IMR-90 (cell line): ENCODE measurements around the gene EPAS1. TPM values are rescaled to one million over a fixed set of nuclear protein-coding genes. Genes with fewer than 3 reads are reported as not detected.

Experiments
- ATAC-seq: fragments of 200-7000 bp; cut with Tn5 transposase; 2 replicates; pipeline ENCODE4 v1.9.1; 2020; ENCODE audit warnings: low read depth, mild to moderate bottlenecking, moderate library complexity
- BruUV-seq: library from RNA; stranded (reverse); fragments of 400-500 nt; replicated peaks from 2 replicates; lab custom pipeline; 2021; lab: Mats Ljungman, UMichigan
- CTCF ChIA-PET: fragments of 300-600 bp; formaldehyde crosslinking; extraction: SDS; loops from one replicate; lab custom pipeline; 2021; ENCODE audit warnings: antibody characterized with exemption; lab: Yijun Ruan, JAX
- POLR2A ChIA-PET: fragments of 300-600 bp; sonication (Branson Sonifier 250); formaldehyde crosslinking; loops from one replicate; lab custom pipeline; 2022; ENCODE audit warnings: antibody characterized with exemption; ENCODE audit not compliant: unreplicated experiment; lab: Charles Lee
- DNase-seq: peaks from one replicate; pipeline ENCODE4 v3.0.0; 2013
- H2AFZ ChIP-seq: replicated peaks from 2 replicates; pipeline ENCODE3; 2013; ENCODE audit warnings: low read length, mild to moderate bottlenecking; ENCODE audit not compliant: poor library complexity
- H2AK5ac ChIP-seq: 2 replicates; pipeline ENCODE4 v1.6.1; 2013; ENCODE audit warnings: low read depth, low read length, inconsistent platforms
- H2AK9ac ChIP-seq: replicated peaks from 2 replicates; pipeline ENCODE3; 2013; ENCODE audit warnings: mild to moderate bottlenecking, low read depth, low read length, moderate library complexity; ENCODE audit not compliant: poor library complexity
- H2BK120ac ChIP-seq: 2 replicates; pipeline ENCODE4 v1.6.1; 2013; ENCODE audit warnings: low read depth, low read length, inconsistent platforms
- H2BK15ac ChIP-seq: 3 replicates; pipeline ENCODE4 v1.6.1; 2013; ENCODE audit warnings: low read depth, low read length, inconsistent platforms
- H2BK20ac ChIP-seq: 2 replicates; pipeline ENCODE4 v1.6.1; 2013; ENCODE audit warnings: low read depth, mild to moderate bottlenecking, inconsistent platforms, low read length, moderate library complexity
- H2BK5ac ChIP-seq: 2 replicates; pipeline ENCODE4 v1.6.1; 2013; ENCODE audit warnings: mild to moderate bottlenecking, low read depth, low read length, inconsistent platforms; ENCODE audit not compliant: poor library complexity, severe bottlenecking
- H3K14ac ChIP-seq: replicated peaks from 2 replicates; pipeline ENCODE4 v1.6.1; 2013; ENCODE audit warnings: low read depth, low read length, inconsistent platforms
- H3K18ac ChIP-seq: 2 replicates; pipeline ENCODE4 v1.6.1; 2013; ENCODE audit warnings: low read depth, low read length, control low read depth
- H3K23ac ChIP-seq: 2 replicates; pipeline ENCODE4 v1.6.1; 2013; ENCODE audit warnings: low read depth, low read length, inconsistent platforms
- H3K27ac ChIP-seq: 2 replicates; pipeline ENCODE4 v1.5.1; 2013; ENCODE audit warnings: mild to moderate bottlenecking, control low read depth, low read length; ENCODE audit not compliant: insufficient read depth
- H3K27me3 ChIP-seq: 2 replicates; pipeline ENCODE4 v1.6.1; 2013; ENCODE audit warnings: low read length; ENCODE audit not compliant: control insufficient read depth, insufficient read depth
- H3K36me3 ChIP-seq: 2 replicates; pipeline ENCODE4 v1.6.1; 2013; ENCODE audit warnings: low read length, mixed read lengths; ENCODE audit not compliant: control insufficient read depth, insufficient read depth
- H3K4ac ChIP-seq: 2 replicates; pipeline ENCODE4 v1.6.1; 2013; ENCODE audit warnings: low read depth, low read length, inconsistent platforms
- H3K4me1 ChIP-seq: 2 replicates; pipeline ENCODE4 v1.6.1; 2013; ENCODE audit warnings: low read length, mixed read lengths; ENCODE audit not compliant: control insufficient read depth, insufficient read depth
- H3K4me2 ChIP-seq: 2 replicates; pipeline ENCODE4 v1.6.1; 2013; ENCODE audit warnings: low read depth, mild to moderate bottlenecking, control low read depth, low read length, moderate library complexity
- H3K4me3 ChIP-seq: 2 replicates; pipeline ENCODE4 v1.5.1; 2013; ENCODE audit warnings: low read depth, mild to moderate bottlenecking, control low read depth, low read length, moderate library complexity; ENCODE audit not compliant: insufficient read depth
- H3K56ac ChIP-seq: 2 replicates; pipeline ENCODE4 v1.6.1; 2013; ENCODE audit warnings: low read length, inconsistent platforms; ENCODE audit not compliant: insufficient read depth; ENCODE audit errors: extremely low read depth
- H3K79me1 ChIP-seq, 2 experiments: 2 replicates each; pipeline ENCODE4 v1.6.1; 2013; ENCODE audit warnings: low read length in 2 of 2, inconsistent platforms in 1 of 2, low read depth in 1 of 2
- H3K9ac ChIP-seq: 2 replicates; pipeline ENCODE4 v1.6.1; 2013; ENCODE audit warnings: low read depth, low read length, control low read depth
- H3K9me1 ChIP-seq: 2 replicates; pipeline ENCODE4 v1.6.1; 2013; ENCODE audit warnings: low read length, inconsistent platforms; ENCODE audit not compliant: insufficient read depth
- H3K9me3 ChIP-seq: 2 replicates; pipeline ENCODE4 v1.6.1; 2013; ENCODE audit warnings: low read length; ENCODE audit not compliant: control insufficient read depth, insufficient read depth
- H4K20me1 ChIP-seq: 2 replicates; pipeline ENCODE4 v1.6.1; 2013; ENCODE audit warnings: low read length, inconsistent platforms; ENCODE audit not compliant: insufficient read depth
- H4K5ac ChIP-seq: 2 replicates; pipeline ENCODE4 v1.6.1; 2013; ENCODE audit warnings: mild to moderate bottlenecking, low read depth, low read length, control low read depth
- H4K8ac ChIP-seq, 2 experiments: 2 replicates each; pipeline ENCODE4 v1.6.1; 2013; ENCODE audit warnings: low read depth in 2 of 2, low read length in 2 of 2, control low read depth in 1 of 2, inconsistent platforms in 1 of 2
- H4K91ac ChIP-seq: 2 replicates; pipeline ENCODE4 v1.6.1; 2013; ENCODE audit warnings: low read depth, low read length, inconsistent platforms; ENCODE audit not compliant: insufficient read depth
- BHLHE40 ChIP-seq: fragments of 150-350 bp; IDR thresholded peaks from 2 replicates; pipeline ENCODE4 v1.6.1; 2016; ENCODE audit warnings: mild to moderate bottlenecking, low read depth, low read length
- CEBPB ChIP-seq: IDR thresholded peaks from 2 replicates; pipeline ENCODE4 v1.6.1; 2012; ENCODE audit warnings: low read depth, low read length, improper control_type of control experiment
- WGBS, 2 experiments: methylation state at CpG; one replicate each; pipeline versions ENCODE4 v1.1.5 to v1.1.7; 2013; ENCODE audit warnings: missing lambda C conversion rate in 2 of 2; ENCODE audit not compliant: insufficient read length in 1 of 2; ENCODE audit errors: extremely low coverage in 2 of 2; 5-methylcytosine and 5-hydroxymethylcytosine counted together
- dilution Hi-C: fragments of 300-500 bp; cut with HindIII; formaldehyde crosslinking; loops from one replicate; pipeline ENCODE4 v1.14.3; 2018; ENCODE audit warnings: low sequenced_read_pairs; ENCODE audit not compliant: unreplicated experiment
- in situ Hi-C: fragments of 300-500 bp; cut with MboI; formaldehyde crosslinking; loops from 3 replicates; pipeline ENCODE4 v1.14.3; 2019; ENCODE audit warnings: low sequenced_read_pairs, inconsistent platforms, mixed read lengths
- intact Hi-C: fragments of 100-400 bp; cut with micrococcal nuclease; formaldehyde crosslinking; loops from 2 replicates; pipeline ENCODE4 v1.10.0; 2022
- polyA plus RNA-seq, 3 experiments: library from polyadenylated mRNA; depleted of rRNA; stranded (reverse); fragments of >200 nt; gene quantifications; 2 replicates each; pipeline ENCODE4 v1.2.3, GENCODE V29; 2012; ENCODE audit warnings: low replicate concordance in 1 of 3
- total RNA-seq: library from RNA; depleted of rRNA; stranded (reverse); fragments of >200 nt; gene quantifications from 2 replicates; pipeline ENCODE4 v1.2.3, GENCODE V29; 2012

The EPAS1 gene
- total and polyA plus RNA-seq, 2 of the 4 experiments (the other 2 are of a cell fraction): 40.7 to 120 TPM

- whole genome bisulfite sequencing, 2 experiments: no CpG with 5 or more reads among the region's 1 CpG
- intact Hi-C loops (no loop called here), in situ Hi-C loops (no loop called here), dilution Hi-C loops (no loop called here)
- H3K14ac ChIP-seq: no peak overlapping the region
- BruUV-seq: no TSS peak
- H3K79me1 ChIP-seq: no peaks in the 10 kb centered on the region
- no peak overlapping the region for H4K5ac ChIP-seq
- no peak overlapping the region for H2AK5ac ChIP-seq
- no peak overlapping the region; the same call in 1 of the 2 replicates for H3K18ac ChIP-seq
- no peak overlapping the region for H2BK120ac ChIP-seq
- no peak overlapping the region for H4K91ac ChIP-seq
- H3K4ac ChIP-seq: no peak overlapping the region
- H3K9me3 ChIP-seq: peaks cover 7% of the 10 kb centered on the region; the same call in 1 of the 2 replicates
- H3K23ac ChIP-seq: no peak overlapping the region
- H3K4me3 ChIP-seq: no peak overlapping the region
- H3K9me1 ChIP-seq: no peaks in the 10 kb centered on the region
- no peaks in the 10 kb centered on the region for H3K36me3 ChIP-seq
- H3K56ac ChIP-seq: no peak overlapping the region
- H3K9ac ChIP-seq: no peak overlapping the region
- H3K4me1 ChIP-seq: no peaks in the 10 kb centered on the region
- H4K20me1 ChIP-seq: no peaks in the 10 kb centered on the region
- no peaks in the 10 kb centered on the region for H3K27me3 ChIP-seq
- no peak for ATAC-seq
- H2BK5ac ChIP-seq: no peak overlapping the region
- no peak overlapping the region; the same call in 1 of the 2 replicates for H3K27ac ChIP-seq
- DNase-seq: no peak
- no peak overlapping the region for H4K8ac ChIP-seq
- no peak for TF ChIP-seq BHLHE40
- peak; percentile 43; the same call in 1 of the 2 replicates for TF ChIP-seq CEBPB
- ChIA-PET POLR2A (no interaction called here), CTCF (no interaction called here)
- no peak overlapping the region for H2BK20ac ChIP-seq
- no peak overlapping the region for H2AFZ ChIP-seq
- H3K4me2 ChIP-seq: no peak overlapping the region
- peak overlapping the region; percentile 42 for H2AK9ac ChIP-seq
- H2BK15ac ChIP-seq: no peak overlapping the region
These were observed 125.6 kb downstream of the EPAS1 start for GRCh38 chr2:46422717-46423394.
